Measurements from ENCODE around the gene GNG4.
"Not testable (repeated sequence)": the region's sequence is repeated elsewhere in the genome, so short reads cannot be mapped to it uniquely, and the experiment has no call there.

Gene GNG4

GRCh38 chr1:235579891-235580290 is 69.7 kb downstream of the GNG4 start:
- no peak for DNase-seq

- no peak for DNase-seq
These were observed 74.0 kb downstream of the GNG4 start for GRCh38 chr1:235575597-235575996.

DNA sequence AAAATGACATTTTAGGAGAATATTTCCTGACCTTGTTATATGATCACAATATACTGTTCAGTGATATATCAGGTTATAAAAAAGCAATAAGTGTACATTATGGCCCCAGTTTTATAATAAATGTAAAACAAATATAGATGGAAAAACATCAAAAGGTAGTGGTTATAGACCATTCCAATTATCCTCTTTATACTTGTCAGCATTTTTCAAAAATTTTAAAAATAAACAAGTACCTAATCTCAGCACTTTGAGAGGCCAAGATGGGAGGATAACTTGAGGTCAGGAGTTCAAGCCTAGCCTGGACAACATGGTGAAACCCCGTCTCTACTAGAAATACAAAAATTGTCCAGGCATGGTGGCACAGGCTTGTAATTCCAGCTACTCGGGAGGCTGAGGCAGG is 75.7 kb downstream of the GNG4 start:
- no peak for DNase-seq

DNA sequence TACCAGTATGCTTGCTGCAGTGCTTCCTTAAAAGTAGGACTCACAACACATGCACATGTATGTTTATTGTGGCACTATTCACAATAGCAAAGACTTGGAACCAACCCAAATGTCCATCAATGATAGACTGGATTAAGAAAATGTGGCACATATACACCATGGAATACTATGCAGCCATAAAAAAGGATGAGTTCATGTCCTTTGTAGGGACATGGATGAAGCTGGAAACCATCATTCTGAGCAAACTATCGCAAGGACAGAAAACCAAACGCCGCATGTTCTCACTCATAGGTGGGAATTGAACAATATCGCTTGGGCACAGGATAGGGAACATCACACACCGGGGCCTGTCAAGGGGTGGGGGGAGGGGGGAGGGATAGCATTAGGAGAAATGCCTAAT is 76.6 kb downstream of the GNG4 start:
- not testable (repeated sequence) for DNase-seq

DNA sequence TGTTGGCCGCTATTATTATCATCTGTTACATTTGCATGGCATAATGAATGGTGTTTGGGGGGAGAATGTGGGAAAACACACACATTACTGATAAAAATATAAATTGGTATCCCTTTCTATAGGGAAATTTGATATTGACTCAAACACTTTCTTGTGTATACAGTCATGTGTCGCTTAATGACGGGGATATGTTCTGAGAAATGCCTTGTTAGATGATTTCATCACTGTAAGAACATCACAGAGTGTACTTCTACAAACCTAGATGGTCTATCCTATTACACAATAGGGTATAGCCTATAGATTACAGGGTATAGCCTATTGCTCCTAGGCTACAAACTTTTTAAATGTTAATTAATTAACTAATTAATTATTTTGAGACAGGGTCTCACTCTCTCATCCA is 78.1 kb downstream of the GNG4 start:
- DNase-seq: no peak

DNA sequence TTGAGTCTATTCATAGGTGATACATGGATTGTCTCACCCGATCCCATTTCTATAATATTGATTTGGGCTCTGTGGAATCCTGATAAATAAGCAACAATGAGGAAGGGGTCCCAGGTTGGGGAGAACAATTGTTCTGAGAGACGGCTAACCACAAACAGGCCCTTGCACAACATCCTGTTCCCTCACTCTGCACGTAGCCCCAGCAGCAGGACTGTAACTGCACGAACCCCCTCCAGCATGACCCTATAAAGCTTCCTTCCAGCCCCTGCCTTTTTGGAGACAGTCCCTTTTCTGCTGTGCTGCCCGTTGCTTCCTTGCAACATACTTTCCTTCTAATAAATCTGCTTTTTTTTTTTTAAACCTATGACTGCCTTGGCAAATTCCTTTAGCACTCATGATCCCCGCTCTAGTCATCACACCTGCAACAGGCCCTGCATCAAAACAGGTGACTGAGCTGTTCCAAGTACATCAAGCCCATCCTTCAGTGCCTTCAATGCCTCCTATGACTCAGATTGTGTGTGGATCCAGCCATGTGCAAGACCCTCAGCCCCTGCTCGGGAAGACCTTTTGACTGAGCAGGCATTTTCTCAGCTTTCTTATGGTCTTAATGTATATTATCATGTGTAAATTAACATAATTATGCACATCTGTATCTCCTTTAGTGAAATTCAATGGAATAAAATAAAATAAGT is 81.6 kb downstream of the GNG4 start:
- DNase-seq: no peak

DNA sequence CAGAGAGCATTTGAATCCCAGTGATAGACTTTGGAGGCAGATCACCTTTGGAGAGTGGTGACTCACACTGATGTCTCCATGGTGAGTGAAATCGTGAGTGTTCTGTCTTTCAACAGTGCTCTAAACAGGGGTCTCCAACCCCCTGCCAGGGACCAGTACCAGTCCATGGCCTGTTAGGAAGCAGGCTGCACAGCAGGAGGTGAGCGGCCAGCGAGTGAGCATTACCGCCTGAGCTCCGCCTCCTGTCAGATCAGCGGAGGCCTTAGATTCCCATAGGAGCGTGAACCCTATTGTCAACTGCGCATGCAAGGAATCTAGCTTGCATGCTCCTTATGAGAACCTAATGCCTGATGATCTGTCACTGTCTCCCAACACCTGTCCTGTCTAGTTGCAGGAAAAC is 83.5 kb downstream of the GNG4 start:
- DNase-seq: no peak

- DNase-seq: no peak
These were observed 86.0 kb downstream of the GNG4 start for GRCh38 chr1:235563513-235564061.

DNA sequence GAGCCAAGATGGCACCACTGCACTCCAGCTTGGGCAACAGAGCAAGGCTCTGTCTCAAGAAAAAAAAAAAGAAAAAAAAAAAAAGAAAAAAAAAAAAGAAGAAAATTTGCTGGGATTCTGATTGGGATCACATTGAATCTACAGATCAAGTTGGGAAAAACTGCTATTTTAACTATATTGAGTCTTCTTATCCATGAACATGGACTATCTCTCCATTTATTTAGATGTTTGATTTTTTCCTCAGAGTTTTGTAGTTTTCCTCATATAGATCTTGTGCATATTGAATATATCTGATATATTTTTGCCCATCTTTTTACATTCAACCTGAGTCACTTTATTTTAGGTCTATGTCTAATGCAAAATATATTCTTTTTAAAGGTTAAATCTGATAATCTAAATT is 87.0 kb downstream of the GNG4 start:
- no peak for DNase-seq

GRCh38 chr1:235558621-235559169 is 90.9 kb downstream of the GNG4 start:
- DNase-seq: no peak

DNA sequence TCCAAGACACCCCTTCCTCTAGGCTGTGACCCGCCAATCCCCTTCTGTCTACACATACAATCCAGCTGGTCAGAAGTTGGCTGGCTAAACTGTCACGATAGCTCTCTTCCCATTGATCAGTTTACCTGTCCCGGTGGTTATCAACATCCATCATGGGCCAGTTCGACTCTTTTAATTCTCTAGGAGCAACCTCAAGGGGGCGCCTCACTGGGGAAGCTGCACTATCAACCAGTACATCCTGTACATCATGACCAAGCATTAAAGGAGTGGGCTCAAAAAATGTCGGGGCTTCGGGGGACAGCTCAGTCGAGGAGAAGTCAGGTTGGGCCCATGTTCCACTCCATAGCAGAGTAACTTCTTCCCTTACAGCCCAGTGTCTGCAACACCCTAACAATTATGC is 92.1 kb downstream of the GNG4 start:
- DNase-seq: peak; percentile 65

DNA sequence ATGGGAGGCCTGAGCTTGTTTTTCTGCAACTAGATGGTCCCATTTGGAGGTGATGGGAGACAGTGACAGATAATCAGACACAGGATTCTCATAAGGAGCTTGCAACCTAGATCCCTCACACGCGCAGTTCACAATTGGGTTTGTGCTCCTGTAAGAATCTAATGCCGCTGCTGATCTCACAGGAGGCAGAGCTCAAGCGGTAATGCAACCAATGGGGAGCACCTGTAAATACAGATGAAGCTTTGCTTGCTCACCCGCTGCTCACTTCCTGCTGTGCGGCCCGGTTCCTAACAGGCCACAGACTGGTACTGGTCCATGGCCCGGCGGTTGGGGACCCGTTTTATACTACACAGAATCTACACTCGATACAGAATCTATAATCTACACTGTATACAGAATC is 92.8 kb downstream of the GNG4 start:
- no peak for DNase-seq

GRCh38 chr1:235553112-235553551 is 96.5 kb downstream of the GNG4 start:
- DNase-seq: no peak

- no peak for DNase-seq
These were observed 97.4 kb downstream of the GNG4 start for GRCh38 chr1:235552146-235552716.

GRCh38 chr1:235549351-235550139 is 100.0 kb downstream of the GNG4 start:
- no peak for DNase-seq

GRCh38 chr1:235546369-235547155 is 103.0 kb downstream of the GNG4 start:
- not testable (repeated sequence) for DNase-seq

GRCh38 chr1:235545292-235545930 is 104.2 kb downstream of the GNG4 start:
- DNase-seq: no peak

- not testable (repeated sequence) for DNase-seq
These were observed 106.7 kb downstream of the GNG4 start for GRCh38 chr1:235542845-235543244.

GRCh38 chr1:235533476-235534168 is 116.0 kb downstream of the GNG4 start:
- no peak for DNase-seq

- no peak for DNase-seq
These were observed 117.2 kb downstream of the GNG4 start for GRCh38 chr1:235532360-235532759.

DNA sequence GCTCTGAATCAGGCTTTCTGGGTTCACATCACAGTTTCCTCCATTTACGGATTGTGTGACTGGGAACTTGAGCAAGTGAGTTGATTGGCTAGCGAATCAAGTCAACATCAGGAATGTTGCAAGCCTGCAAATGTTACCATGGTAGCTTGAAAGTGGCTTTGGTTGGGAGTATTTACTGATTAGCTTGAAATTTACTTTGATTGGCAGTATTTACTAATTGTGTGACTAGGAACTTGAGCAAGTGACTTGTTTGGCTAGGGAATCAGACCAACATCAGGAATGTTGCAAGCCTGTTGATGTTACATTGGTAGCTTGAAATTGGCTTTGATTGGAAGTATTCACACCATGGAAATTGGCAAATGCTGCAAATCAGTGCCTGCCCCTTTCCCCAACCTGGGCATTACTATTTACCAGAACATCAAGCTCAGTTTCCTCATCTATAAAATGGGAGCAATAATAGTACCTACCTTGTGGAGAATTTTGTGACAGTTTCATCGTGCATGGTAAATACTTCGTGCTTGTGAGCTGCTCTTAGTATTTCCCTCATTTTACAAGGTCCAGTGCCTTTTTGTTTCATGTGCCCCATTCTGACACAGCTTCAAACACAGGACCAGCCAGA is 122.3 kb downstream of the GNG4 start:
- no peak for DNase-seq
